Smooth muscle cell of the brain vasculature (primary cell): ENCODE measurements around the gene ELP4.
A peak's percentile ranks its signal among the peaks of the same experiment; 100 is the strongest.
"Not testable (repeated sequence)": the region's sequence is repeated elsewhere in the genome, so short reads cannot be mapped to it uniquely, and the experiment has no call there.

Source experiments
- DNase-seq: peaks from one replicate; pipeline ENCODE4 v3.0.0-alpha.2; 2012; ENCODE audit warnings: low read depth, low spot score

The ELP4 gene

GRCh38 chr11:31542862-31543261 lies 33.3 kb downstream of the ELP4 start:
- no peak for DNase-seq

GRCh38 chr11:31555938-31556337 lies 46.4 kb downstream of the ELP4 start:
- no peak for DNase-seq

- no peak for DNase-seq
These were observed 48.4 kb downstream of the ELP4 start for GRCh38 chr11:31558001-31558400.

GRCh38 chr11:31560842-31561476 lies 51.4 kb downstream of the ELP4 start:
- no peak for DNase-seq

- not testable (repeated sequence) for DNase-seq
These were observed 55.0 kb downstream of the ELP4 start for GRCh38 chr11:31564517-31564916.

- not testable (repeated sequence) for DNase-seq
These were observed 64.6 kb downstream of the ELP4 start for GRCh38 chr11:31574133-31574532.

- DNase-seq, result not testable (repeated sequence)
These were observed 66.2 kb downstream of the ELP4 start for GRCh38 chr11:31575764-31576163.

GRCh38 chr11:31579412-31579811 lies 69.8 kb downstream of the ELP4 start:
- not testable (repeated sequence) for DNase-seq

GRCh38 chr11:31582697-31583096 lies 73.1 kb downstream of the ELP4 start:
- no peak for DNase-seq

GRCh38 chr11:31598454-31598853 lies 88.9 kb downstream of the ELP4 start:
- DNase-seq, result no peak

GRCh38 chr11:31601635-31602282 lies 92.2 kb downstream of the ELP4 start:
- no peak for DNase-seq

- DNase-seq, result no peak
These were observed 97.3 kb downstream of the ELP4 start for GRCh38 chr11:31606893-31607292.

GRCh38 chr11:31607914-31608313 lies 98.3 kb downstream of the ELP4 start:
- no peak for DNase-seq

GRCh38 chr11:31608995-31609394 lies 99.4 kb downstream of the ELP4 start:
- no peak for DNase-seq

- no peak for DNase-seq
These were observed 101.0 kb downstream of the ELP4 start for GRCh38 chr11:31610544-31610943.

- no peak for DNase-seq
These were observed 107.7 kb downstream of the ELP4 start for GRCh38 chr11:31617246-31617645.

- no peak for DNase-seq
These were observed 110.4 kb downstream of the ELP4 start for GRCh38 chr11:31619980-31620379.

GRCh38 chr11:31620434-31620833 lies 110.9 kb downstream of the ELP4 start:
- DNase-seq, result no peak

GRCh38 chr11:31625868-31626267 lies 116.3 kb downstream of the ELP4 start:
- DNase-seq, result no peak

- no peak for DNase-seq
These were observed 118.5 kb downstream of the ELP4 start for GRCh38 chr11:31628111-31628510.

- no peak for DNase-seq
These were observed 127.4 kb downstream of the ELP4 start for GRCh38 chr11:31636983-31637382.

GRCh38 chr11:31640611-31641010 lies 131.0 kb downstream of the ELP4 start:
- DNase-seq, result no peak

GRCh38 chr11:31641477-31642062 lies 132.0 kb downstream of the ELP4 start:
- peak; percentile 3 for DNase-seq
